ENCODE data around the gene AP2M1.

- TF ChIP-seq TCF12 (IDR thresholded peaks at IDR 0.05; ENCODE audit: low read depth, low read length) (no peak), EP300 (IDR thresholded peaks at IDR 0.05; ENCODE audit: borderline replicate concordance in 1 of 2, low read depth in 2 of 2, low read length in 2 of 2) (no peak), EGR1 (IDR thresholded peaks at IDR 0.05; ENCODE audit: borderline replicate concordance, low read depth, low read length) (no peak), ATF3 (IDR thresholded peaks at IDR 0.05; ENCODE audit: insufficient read depth, low read depth, low read length) (no peak), TAF1 (IDR thresholded peaks at IDR 0.05; ENCODE audit: low read depth, low read length) (no peak), EZH2 (IDR thresholded peaks at IDR 0.05; ENCODE audit: low read depth, low read length, severe bottlenecking) (no peak), KDM4A (IDR thresholded peaks at IDR 0.05; ENCODE audit: low read depth, low read length, severe bottlenecking) (no peak), CREB1 (IDR thresholded peaks at IDR 0.05) (no peak), SP2 (IDR thresholded peaks at IDR 0.05; ENCODE audit: low read length) (no peak), POLR2A (IDR thresholded peaks at IDR 0.05; ENCODE audit: control extremely low read depth in 1 of 2, low read depth in 2 of 2, low read length in 2 of 2) (no peak), POLR2AphosphoS5 (IDR thresholded peaks at IDR 0.05; ENCODE audit: low read depth, low read length) (no peak), SUZ12 (IDR thresholded peaks at IDR 0.05; ENCODE audit: low read length) (no peak)
- TF ChIP-seq, protein P1, sequence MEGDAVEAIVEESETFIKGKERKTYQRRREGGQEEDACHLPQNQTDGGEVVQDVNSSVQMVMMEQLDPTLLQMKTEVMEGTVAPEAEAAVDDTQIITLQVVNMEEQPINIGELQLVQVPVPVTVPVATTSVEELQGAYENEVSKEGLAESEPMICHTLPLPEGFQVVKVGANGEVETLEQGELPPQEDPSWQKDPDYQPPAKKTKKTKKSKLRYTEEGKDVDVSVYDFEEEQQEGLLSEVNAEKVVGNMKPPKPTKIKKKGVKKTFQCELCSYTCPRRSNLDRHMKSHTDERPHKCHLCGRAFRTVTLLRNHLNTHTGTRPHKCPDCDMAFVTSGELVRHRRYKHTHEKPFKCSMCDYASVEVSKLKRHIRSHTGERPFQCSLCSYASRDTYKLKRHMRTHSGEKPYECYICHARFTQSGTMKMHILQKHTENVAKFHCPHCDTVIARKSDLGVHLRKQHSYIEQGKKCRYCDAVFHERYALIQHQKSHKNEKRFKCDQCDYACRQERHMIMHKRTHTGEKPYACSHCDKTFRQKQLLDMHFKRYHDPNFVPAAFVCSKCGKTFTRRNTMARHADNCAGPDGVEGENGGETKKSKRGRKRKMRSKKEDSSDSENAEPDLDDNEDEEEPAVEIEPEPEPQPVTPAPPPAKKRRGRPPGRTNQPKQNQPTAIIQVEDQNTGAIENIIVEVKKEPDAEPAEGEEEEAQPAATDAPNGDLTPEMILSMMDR (IDR thresholded peaks at IDR 0.05; ENCODE audit: control extremely low read depth in 1 of 3, insufficient read depth in 1 of 3, low read depth in 1 of 3, low read length in 3 of 3): no peak
- TF ChIP-seq, protein P2, sequence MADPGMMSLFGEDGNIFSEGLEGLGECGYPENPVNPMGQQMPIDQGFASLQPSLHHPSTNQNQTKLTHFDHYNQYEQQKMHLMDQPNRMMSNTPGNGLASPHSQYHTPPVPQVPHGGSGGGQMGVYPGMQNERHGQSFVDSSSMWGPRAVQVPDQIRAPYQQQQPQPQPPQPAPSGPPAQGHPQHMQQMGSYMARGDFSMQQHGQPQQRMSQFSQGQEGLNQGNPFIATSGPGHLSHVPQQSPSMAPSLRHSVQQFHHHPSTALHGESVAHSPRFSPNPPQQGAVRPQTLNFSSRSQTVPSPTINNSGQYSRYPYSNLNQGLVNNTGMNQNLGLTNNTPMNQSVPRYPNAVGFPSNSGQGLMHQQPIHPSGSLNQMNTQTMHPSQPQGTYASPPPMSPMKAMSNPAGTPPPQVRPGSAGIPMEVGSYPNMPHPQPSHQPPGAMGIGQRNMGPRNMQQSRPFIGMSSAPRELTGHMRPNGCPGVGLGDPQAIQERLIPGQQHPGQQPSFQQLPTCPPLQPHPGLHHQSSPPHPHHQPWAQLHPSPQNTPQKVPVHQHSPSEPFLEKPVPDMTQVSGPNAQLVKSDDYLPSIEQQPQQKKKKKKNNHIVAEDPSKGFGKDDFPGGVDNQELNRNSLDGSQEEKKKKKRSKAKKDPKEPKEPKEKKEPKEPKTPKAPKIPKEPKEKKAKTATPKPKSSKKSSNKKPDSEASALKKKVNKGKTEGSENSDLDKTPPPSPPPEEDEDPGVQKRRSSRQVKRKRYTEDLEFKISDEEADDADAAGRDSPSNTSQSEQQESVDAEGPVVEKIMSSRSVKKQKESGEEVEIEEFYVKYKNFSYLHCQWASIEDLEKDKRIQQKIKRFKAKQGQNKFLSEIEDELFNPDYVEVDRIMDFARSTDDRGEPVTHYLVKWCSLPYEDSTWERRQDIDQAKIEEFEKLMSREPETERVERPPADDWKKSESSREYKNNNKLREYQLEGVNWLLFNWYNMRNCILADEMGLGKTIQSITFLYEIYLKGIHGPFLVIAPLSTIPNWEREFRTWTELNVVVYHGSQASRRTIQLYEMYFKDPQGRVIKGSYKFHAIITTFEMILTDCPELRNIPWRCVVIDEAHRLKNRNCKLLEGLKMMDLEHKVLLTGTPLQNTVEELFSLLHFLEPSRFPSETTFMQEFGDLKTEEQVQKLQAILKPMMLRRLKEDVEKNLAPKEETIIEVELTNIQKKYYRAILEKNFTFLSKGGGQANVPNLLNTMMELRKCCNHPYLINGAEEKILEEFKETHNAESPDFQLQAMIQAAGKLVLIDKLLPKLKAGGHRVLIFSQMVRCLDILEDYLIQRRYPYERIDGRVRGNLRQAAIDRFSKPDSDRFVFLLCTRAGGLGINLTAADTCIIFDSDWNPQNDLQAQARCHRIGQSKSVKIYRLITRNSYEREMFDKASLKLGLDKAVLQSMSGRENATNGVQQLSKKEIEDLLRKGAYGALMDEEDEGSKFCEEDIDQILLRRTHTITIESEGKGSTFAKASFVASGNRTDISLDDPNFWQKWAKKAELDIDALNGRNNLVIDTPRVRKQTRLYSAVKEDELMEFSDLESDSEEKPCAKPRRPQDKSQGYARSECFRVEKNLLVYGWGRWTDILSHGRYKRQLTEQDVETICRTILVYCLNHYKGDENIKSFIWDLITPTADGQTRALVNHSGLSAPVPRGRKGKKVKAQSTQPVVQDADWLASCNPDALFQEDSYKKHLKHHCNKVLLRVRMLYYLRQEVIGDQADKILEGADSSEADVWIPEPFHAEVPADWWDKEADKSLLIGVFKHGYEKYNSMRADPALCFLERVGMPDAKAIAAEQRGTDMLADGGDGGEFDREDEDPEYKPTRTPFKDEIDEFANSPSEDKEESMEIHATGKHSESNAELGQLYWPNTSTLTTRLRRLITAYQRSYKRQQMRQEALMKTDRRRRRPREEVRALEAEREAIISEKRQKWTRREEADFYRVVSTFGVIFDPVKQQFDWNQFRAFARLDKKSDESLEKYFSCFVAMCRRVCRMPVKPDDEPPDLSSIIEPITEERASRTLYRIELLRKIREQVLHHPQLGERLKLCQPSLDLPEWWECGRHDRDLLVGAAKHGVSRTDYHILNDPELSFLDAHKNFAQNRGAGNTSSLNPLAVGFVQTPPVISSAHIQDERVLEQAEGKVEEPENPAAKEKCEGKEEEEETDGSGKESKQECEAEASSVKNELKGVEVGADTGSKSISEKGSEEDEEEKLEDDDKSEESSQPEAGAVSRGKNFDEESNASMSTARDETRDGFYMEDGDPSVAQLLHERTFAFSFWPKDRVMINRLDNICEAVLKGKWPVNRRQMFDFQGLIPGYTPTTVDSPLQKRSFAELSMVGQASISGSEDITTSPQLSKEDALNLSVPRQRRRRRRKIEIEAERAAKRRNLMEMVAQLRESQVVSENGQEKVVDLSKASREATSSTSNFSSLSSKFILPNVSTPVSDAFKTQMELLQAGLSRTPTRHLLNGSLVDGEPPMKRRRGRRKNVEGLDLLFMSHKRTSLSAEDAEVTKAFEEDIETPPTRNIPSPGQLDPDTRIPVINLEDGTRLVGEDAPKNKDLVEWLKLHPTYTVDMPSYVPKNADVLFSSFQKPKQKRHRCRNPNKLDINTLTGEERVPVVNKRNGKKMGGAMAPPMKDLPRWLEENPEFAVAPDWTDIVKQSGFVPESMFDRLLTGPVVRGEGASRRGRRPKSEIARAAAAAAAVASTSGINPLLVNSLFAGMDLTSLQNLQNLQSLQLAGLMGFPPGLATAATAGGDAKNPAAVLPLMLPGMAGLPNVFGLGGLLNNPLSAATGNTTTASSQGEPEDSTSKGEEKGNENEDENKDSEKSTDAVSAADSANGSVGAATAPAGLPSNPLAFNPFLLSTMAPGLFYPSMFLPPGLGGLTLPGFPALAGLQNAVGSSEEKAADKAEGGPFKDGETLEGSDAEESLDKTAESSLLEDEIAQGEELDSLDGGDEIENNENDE (IDR thresholded peaks at IDR 0.05; ENCODE audit: insufficient replicate concordance, low read length): no peak
Observed at GRCh38 chr3:184160456-184160855, 14.2 kb upstream of the AP2M1 start.
